PC-3 (cell line): ENCODE results near the gene HSPA1L. TPM values are rescaled to one million over a fixed set of nuclear protein-coding genes. Genes with fewer than 3 reads are reported as not detected.

ENCODE experiments used
- ATAC-seq: fragments of 200-7000 bp; cut with Tn5 transposase; 2 replicates; pipeline ENCODE4 v1.9.1; 2020; ENCODE audit warnings: mild to moderate bottlenecking, moderate library complexity
- BruUV-seq: library from RNA; stranded (reverse); fragments of 400-500 nt; replicated peaks from 2 replicates; lab custom pipeline; 2021; lab: Mats Ljungman, UMichigan
- CTCF ChIA-PET: fragments of 300-600 bp; sonication (Branson Sonifier 250); formaldehyde crosslinking; loops from one replicate; lab custom pipeline; 2022; ENCODE audit warnings: antibody characterized with exemption; lab: Charles Lee
- POLR2A ChIA-PET: fragments of 300-600 bp; sonication (Branson Sonifier 250); formaldehyde crosslinking; loops from one replicate; lab custom pipeline; 2022; ENCODE audit warnings: antibody characterized with exemption; ENCODE audit not compliant: unreplicated experiment; lab: Charles Lee
- DNase-seq: peaks from one replicate; pipeline ENCODE4 v3.0.0-alpha.2; 2015
- H2AFZ ChIP-seq: fragments of 300-600 bp; sonication (generic); 2 replicates; pipeline ENCODE4 v1.6.0; 2016; ENCODE audit warnings: antibody characterized with exemption, low read length
- H3F3A ChIP-seq: fragments of 300-600 bp; sonication (generic); one replicate; pipeline ENCODE4 v1.6.0; 2017; ENCODE audit warnings: antibody characterized with exemption, low read length, control low read depth, mild to moderate bottlenecking; ENCODE audit not compliant: unreplicated experiment
- H3K27ac ChIP-seq: fragments of 300-600 bp; sonication (generic); 2 replicates; pipeline ENCODE4 v1.5.1; 2016; ENCODE audit warnings: mild to moderate bottlenecking, low read length
- H3K27me3 ChIP-seq: fragments of 300-600 bp; sonication (generic); 2 replicates; pipeline ENCODE4 v1.6.1; 2016; ENCODE audit warnings: low read length, mixed read lengths
- H3K36me3 ChIP-seq: fragments of 300-600 bp; sonication (generic); 2 replicates; pipeline ENCODE4 v1.6.1; 2016; ENCODE audit warnings: low read depth, mixed run types, low read length, mixed read lengths
- H3K4me1 ChIP-seq: fragments of 300-600 bp; sonication (generic); 2 replicates; pipeline ENCODE4 v1.5.1; 2016; ENCODE audit warnings: low read length; ENCODE audit not compliant: insufficient read depth
- H3K4me2 ChIP-seq: fragments of 300-600 bp; sonication (generic); 2 replicates; pipeline ENCODE4 v1.6.0; 2016; ENCODE audit warnings: low read length
- H3K4me3 ChIP-seq: fragments of 300-600 bp; sonication (generic); 2 replicates; pipeline ENCODE4 v1.5.1; 2016; ENCODE audit warnings: mild to moderate bottlenecking, low read length, mixed read lengths
- H3K79me2 ChIP-seq: fragments of 300-600 bp; sonication (generic); 2 replicates; pipeline ENCODE4 v1.6.1; 2017; ENCODE audit warnings: low read length, mixed read lengths
- H3K9ac ChIP-seq: fragments of 300-600 bp; sonication (generic); 2 replicates; pipeline ENCODE4 v1.6.0; 2016; ENCODE audit warnings: mild to moderate bottlenecking, low read length
- H3K9me2 ChIP-seq: fragments of 300-600 bp; sonication (generic); replicated peaks from 2 replicates; pipeline ENCODE4 v1.6.1; 2016; ENCODE audit warnings: mixed run types, low read length, mixed read lengths
- H3K9me3 ChIP-seq: fragments of 300-600 bp; sonication (generic); 2 replicates; pipeline ENCODE4 v1.6.1; 2016; ENCODE audit warnings: low read length, mixed read lengths
- H4K20me1 ChIP-seq: fragments of 300-600 bp; sonication (generic); 2 replicates; pipeline ENCODE4 v1.6.1; 2016; ENCODE audit warnings: low read length, mixed read lengths
- EZH2 ChIP-seq: fragments of 300-600 bp; sonication (generic); IDR thresholded peaks from one replicate; pipeline ENCODE4 v1.6.1; 2017; ENCODE audit warnings: antibody characterized with exemption, mild to moderate bottlenecking, low read length; ENCODE audit not compliant: unreplicated experiment
- EZH2phosphoT487 ChIP-seq: fragments of 300-600 bp; sonication (generic); IDR thresholded peaks from 2 replicates; pipeline ENCODE4 v1.6.1; 2018; ENCODE audit warnings: mild to moderate bottlenecking, antibody characterized with exemption, low read length, borderline replicate concordance
- intact Hi-C: fragments of 100-400 bp; cut with micrococcal nuclease; formaldehyde crosslinking; loops from 2 replicates; pipeline ENCODE4 v1.9.0; 2023
- total RNA-seq: library from RNA; depleted of rRNA; stranded (reverse); fragments of >200 nt; gene quantifications from 2 replicates; pipeline ENCODE4 v1.2.3, GENCODE V29; 2014
- TF ChIP-seq, protein P1 (sequence below): fragments of 300-600 bp; sonication (generic); conservative IDR thresholded peaks from 2 replicates; pipeline ENCODE4 v1.5.1; 2017; ENCODE audit warnings: antibody characterized with exemption, low read depth, mild to moderate bottlenecking, low read length

Gene HSPA1L
- total RNA-seq, 1 experiment from 2014 or later = 0.26 TPM

DNA sequence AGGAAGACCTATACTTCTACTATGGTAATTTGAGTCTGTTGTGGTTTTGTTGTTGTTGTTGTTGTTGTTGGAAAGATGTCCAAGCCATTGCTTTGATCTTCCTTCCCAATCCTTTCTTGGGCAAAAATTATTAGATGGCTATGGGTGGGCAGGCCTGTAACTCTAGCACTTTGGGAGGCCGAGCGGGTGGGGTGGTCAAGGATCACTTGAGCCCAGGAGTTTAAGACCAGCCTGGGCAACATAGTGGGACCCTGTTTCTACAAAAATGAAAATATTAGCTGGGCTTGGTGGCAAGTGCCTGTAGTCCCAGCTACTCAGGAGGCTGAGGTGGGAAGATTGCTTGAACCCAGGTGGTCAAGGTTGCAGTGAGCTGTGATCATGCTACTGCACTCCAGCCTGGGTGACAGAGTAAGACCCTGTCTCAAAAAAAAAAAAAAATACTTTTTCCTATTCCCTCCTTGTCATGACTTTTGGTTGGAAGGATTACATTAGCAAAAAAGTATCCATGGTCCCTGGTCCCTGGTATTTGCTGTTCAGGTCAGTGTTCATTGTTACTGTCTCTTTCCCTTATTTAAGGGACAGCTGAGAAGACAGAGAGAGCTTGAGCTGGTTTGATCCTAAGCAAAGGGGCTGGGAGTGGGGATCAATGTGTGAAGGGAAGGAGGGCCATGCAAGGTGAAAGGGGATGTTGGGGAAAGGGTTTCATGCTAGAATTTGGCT, 35.8 kb upstream of the HSPA1L start:
- H4K20me1 ChIP-seq = no peaks in the 10 kb centered on the region
- BruUV-seq = no TSS peak
- TF ChIP-seq, protein P1, sequence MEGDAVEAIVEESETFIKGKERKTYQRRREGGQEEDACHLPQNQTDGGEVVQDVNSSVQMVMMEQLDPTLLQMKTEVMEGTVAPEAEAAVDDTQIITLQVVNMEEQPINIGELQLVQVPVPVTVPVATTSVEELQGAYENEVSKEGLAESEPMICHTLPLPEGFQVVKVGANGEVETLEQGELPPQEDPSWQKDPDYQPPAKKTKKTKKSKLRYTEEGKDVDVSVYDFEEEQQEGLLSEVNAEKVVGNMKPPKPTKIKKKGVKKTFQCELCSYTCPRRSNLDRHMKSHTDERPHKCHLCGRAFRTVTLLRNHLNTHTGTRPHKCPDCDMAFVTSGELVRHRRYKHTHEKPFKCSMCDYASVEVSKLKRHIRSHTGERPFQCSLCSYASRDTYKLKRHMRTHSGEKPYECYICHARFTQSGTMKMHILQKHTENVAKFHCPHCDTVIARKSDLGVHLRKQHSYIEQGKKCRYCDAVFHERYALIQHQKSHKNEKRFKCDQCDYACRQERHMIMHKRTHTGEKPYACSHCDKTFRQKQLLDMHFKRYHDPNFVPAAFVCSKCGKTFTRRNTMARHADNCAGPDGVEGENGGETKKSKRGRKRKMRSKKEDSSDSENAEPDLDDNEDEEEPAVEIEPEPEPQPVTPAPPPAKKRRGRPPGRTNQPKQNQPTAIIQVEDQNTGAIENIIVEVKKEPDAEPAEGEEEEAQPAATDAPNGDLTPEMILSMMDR = no peak
- no peak for TF ChIP-seq EZH2
- no peak for TF ChIP-seq EZH2phosphoT487
- DNase-seq (no peak), ATAC-seq (no peak)
- no peaks in the 10 kb centered on the region for H3K9me2 ChIP-seq
- no peak overlapping the region for H3K9ac ChIP-seq
- H3K79me2 ChIP-seq = no peaks in the 10 kb centered on the region
- H3K36me3 ChIP-seq = no peaks in the 10 kb centered on the region
- H3K27ac ChIP-seq = no peak overlapping the region
- H2AFZ ChIP-seq = no peak overlapping the region
- H3K4me3 ChIP-seq = no peak overlapping the region
- H3K4me2 ChIP-seq = no peak overlapping the region
- ChIA-PET CTCF (no interaction called here), POLR2A (interaction anchor here (0.5 kb wide), 1 partner anchor 9 kb away, joined by 3 read pairs; no protein-coding TSS in a partner anchor)
- intact Hi-C loops = no loop called here
- H3K9me3 ChIP-seq = no peaks in the 10 kb centered on the region
- H3K27me3 ChIP-seq = no peaks in the 10 kb centered on the region
- no peaks in the 10 kb centered on the region for H3K4me1 ChIP-seq
- H3F3A ChIP-seq = no peaks in the 10 kb centered on the region

- Histone ChIP-seq H4K20me1 (no peaks in the 10 kb centered on the region), H3K4me1 (no peaks in the 10 kb centered on the region), H2AFZ (no peak overlapping the region), H3K4me2 (no peak overlapping the region), H3K9me2 (no peaks in the 10 kb centered on the region), H3K27ac (no peak overlapping the region), H3F3A (no peaks in the 10 kb centered on the region), H3K4me3 (no peak overlapping the region), H3K79me2 (no peaks in the 10 kb centered on the region), H3K9ac (no peak overlapping the region), H3K9me3 (no peaks in the 10 kb centered on the region), H3K27me3 (no peaks in the 10 kb centered on the region), H3K36me3 (no peaks in the 10 kb centered on the region)
- ChIA-PET POLR2A (no interaction called here), CTCF (no interaction called here)
- no peak for DNase-seq
- intact Hi-C loops = no loop called here
- TF ChIP-seq EZH2phosphoT487 = no peak
- TF ChIP-seq EZH2 = no peak
- TF ChIP-seq, protein P1 = no peak
- no peak for ATAC-seq
- no TSS peak for BruUV-seq
These were observed 32.3 kb upstream of the HSPA1L start for GRCh38 chr6:31847276-31847978.

DNA sequence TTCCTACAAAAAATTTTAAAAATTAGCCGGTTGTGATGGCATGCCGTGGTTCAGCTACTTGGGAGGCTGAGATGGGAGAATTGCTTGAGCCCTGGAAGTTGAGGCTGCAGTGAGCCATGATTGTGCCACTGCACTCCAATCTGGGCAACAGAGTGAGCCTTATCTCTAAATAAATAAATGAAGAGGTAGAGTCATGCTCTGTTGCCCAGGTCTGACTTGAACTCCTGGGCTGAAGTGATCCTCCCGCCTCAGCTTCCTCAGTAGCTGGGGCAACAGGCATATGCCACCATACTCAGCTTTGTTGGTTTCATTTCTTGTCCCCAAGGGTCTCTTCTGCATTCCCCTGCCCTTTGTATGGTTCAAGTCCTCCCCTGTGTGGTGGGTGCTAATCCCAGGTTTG, 29.4 kb upstream of the HSPA1L start:
- no peaks in the 10 kb centered on the region for H3K9me3 ChIP-seq
- ATAC-seq (no peak), DNase-seq (no peak)
- TF ChIP-seq, protein P1 = no peak
- TF ChIP-seq EZH2phosphoT487 = no peak
- H3F3A ChIP-seq = peaks cover 15% of the 10 kb centered on the region
- ChIA-PET CTCF (no interaction called here), POLR2A (no interaction called here)
- H3K4me1 ChIP-seq = no peaks in the 10 kb centered on the region
- no peaks in the 10 kb centered on the region for H3K27me3 ChIP-seq
- peaks cover 11% of the 10 kb centered on the region for H3K36me3 ChIP-seq
- H2AFZ ChIP-seq = no peak overlapping the region
- H3K27ac ChIP-seq = no peak overlapping the region
- no peak overlapping the region for H3K4me3 ChIP-seq
- no peak overlapping the region for H3K4me2 ChIP-seq
- no peaks in the 10 kb centered on the region for H3K9me2 ChIP-seq
- H3K79me2 ChIP-seq = no peaks in the 10 kb centered on the region
- H4K20me1 ChIP-seq = peaks cover 5% of the 10 kb centered on the region; the same call in 1 of the 2 replicates
- BruUV-seq = no TSS peak
- intact Hi-C loops = no loop called here
- no peak overlapping the region for H3K9ac ChIP-seq
